HepG2 (cell line): Measurements from ENCODE around the gene SRCIN1. TPM values are rescaled to one million over a fixed set of nuclear protein-coding genes. Genes with fewer than 3 reads are reported as not detected.
A peak's percentile ranks its signal among the peaks of the same experiment; 100 is the strongest.

ENCODE experiments used
- ELK4 ChIP-seq: sonication (generic); formaldehyde crosslinking; IDR thresholded peaks from 2 replicates; pipeline ENCODE4 v1.9.0; 2021; ENCODE audit warnings: missing genetic modification reagents, borderline replicate concordance
- GABPA ChIP-seq, 2 experiments: IDR thresholded peaks; 2 replicates each; pipeline ENCODE4 v1.6.1; 2011 to 2016; ENCODE audit warnings: low read depth in 2 of 2, low read length in 1 of 2, missing biosample characterization in 1 of 2, missing genetic modification characterization in 1 of 2
- GRHL1 ChIP-seq: sonication (generic); formaldehyde crosslinking; conservative IDR thresholded peaks from 2 replicates; pipeline ENCODE4 v1.8.0; 2022; ENCODE audit warnings: missing genetic modification reagents
- KAT2B ChIP-seq: fragments of 150-350 bp; IDR thresholded peaks from 2 replicates; pipeline ENCODE4 v1.6.1; 2014; ENCODE audit warnings: low read depth, low read length, borderline replicate concordance
- MAZ ChIP-seq, 2 experiments: sonication (generic) in 1 of 2; formaldehyde crosslinking in 1 of 2; IDR thresholded peaks; 2 replicates each; pipeline versions ENCODE4 v1.5.0 to v1.6.1; 2012 to 2020; ENCODE audit warnings: low read depth in 2 of 2, mild to moderate bottlenecking in 2 of 2, borderline replicate concordance in 1 of 2, improper control_type of control experiment in 1 of 2, low read length in 1 of 2, missing genetic modification reagents in 1 of 2, moderate library complexity in 1 of 2
- MTA3 ChIP-seq: sonication (generic); formaldehyde crosslinking; IDR thresholded peaks from 2 replicates; pipeline ENCODE4 v1.4.0; 2020; ENCODE audit warnings: missing genetic modification reagents
- MXD1 ChIP-seq: sonication (generic); formaldehyde crosslinking; IDR thresholded peaks from 2 replicates; pipeline ENCODE4 v1.4.0; 2020; ENCODE audit warnings: mild to moderate bottlenecking, missing genetic modification reagents
- NFIB ChIP-seq: sonication (generic); formaldehyde crosslinking; IDR thresholded peaks from 2 replicates; pipeline ENCODE4 v1.9.0; 2021; ENCODE audit warnings: missing genetic modification reagents, mild to moderate bottlenecking, borderline replicate concordance
- NFKB2 ChIP-seq: sonication (generic); formaldehyde crosslinking; IDR thresholded peaks from 2 replicates; pipeline ENCODE4 v1.4.0; 2020; ENCODE audit warnings: missing genetic modification reagents, borderline replicate concordance
- NONO ChIP-seq, 2 experiments: fragments of 450-650 bp in 1 of 2; sonication (generic) in 1 of 2; formaldehyde crosslinking in 1 of 2; IDR thresholded peaks in 1 of 2; conservative IDR thresholded peaks in 1 of 2; 2 replicates each; pipeline versions ENCODE4 v1.6.1 to v1.8.0; 2017 to 2022; ENCODE audit warnings: mild to moderate bottlenecking in 1 of 2, missing genetic modification reagents in 1 of 2, moderate library complexity in 1 of 2
- RFX5 ChIP-seq: IDR thresholded peaks from 2 replicates; pipeline ENCODE4 v1.6.1; 2011; ENCODE audit warnings: low read depth, low read length, improper control_type of control experiment
- RXRB ChIP-seq: IDR thresholded peaks from 2 replicates; pipeline ENCODE4 v1.6.1; 2016; ENCODE audit warnings: borderline replicate concordance, missing genetic modification reagents, missing compliant biosample characterization
- SALL2 ChIP-seq: sonication (generic); formaldehyde crosslinking; IDR thresholded peaks from 2 replicates; pipeline ENCODE4 v1.8.1; 2023; ENCODE audit warnings: mild to moderate bottlenecking, missing genetic modification reagents, inconsistent platforms
- ZBTB42 ChIP-seq: sonication (generic); formaldehyde crosslinking; IDR thresholded peaks from 2 replicates; pipeline ENCODE4 v1.5.0; 2020; ENCODE audit warnings: mild to moderate bottlenecking, missing genetic modification reagents
- ZBTB7B ChIP-seq: sonication (generic); formaldehyde crosslinking; IDR thresholded peaks from 2 replicates; pipeline ENCODE4 v1.4.0; 2020; ENCODE audit warnings: missing genetic modification reagents
- ZNF224 ChIP-seq: sonication (generic); formaldehyde crosslinking; IDR thresholded peaks from 2 replicates; pipeline ENCODE4 v1.5.0; 2020; ENCODE audit warnings: mild to moderate bottlenecking, missing genetic modification reagents
- ZNF432 ChIP-seq: sonication (generic); formaldehyde crosslinking; IDR thresholded peaks from 2 replicates; pipeline ENCODE4 v1.5.0; 2020; ENCODE audit warnings: missing genetic modification reagents, mild to moderate bottlenecking, borderline replicate concordance
- ZNF562 ChIP-seq: sonication (generic); formaldehyde crosslinking; IDR thresholded peaks from 2 replicates; pipeline ENCODE4 v1.8.0; 2022; ENCODE audit warnings: missing genetic modification reagents, borderline replicate concordance
- ZNF746 ChIP-seq: sonication (generic); formaldehyde crosslinking; IDR thresholded peaks from 2 replicates; pipeline ENCODE4 v1.8.0; 2022; ENCODE audit warnings: mild to moderate bottlenecking, missing genetic modification reagents
- ZNF788 ChIP-seq: sonication (generic); formaldehyde crosslinking; IDR thresholded peaks from 2 replicates; pipeline ENCODE4 v1.5.0; 2020; ENCODE audit warnings: mild to moderate bottlenecking, missing genetic modification reagents, borderline replicate concordance
- polyA plus RNA-seq, 8 experiments: library from polyadenylated mRNA; depleted of rRNA in 3 of 8; stranded (reverse) in 7 of 8; unstranded in 1 of 8; fragments of >200 nt; fragmentation: Illumina TruSeq in 4 of 8; extraction: Trizol in 4 of 8; gene quantifications; 2 replicates each; pipeline versions ENCODE4 v1.2.1 to v1.2.3, GENCODE V29; 2011 to 2016; ENCODE audit warnings: low read depth in 4 of 8, missing spikeins in 1 of 8, mixed read lengths in 1 of 8; ENCODE audit not compliant: insufficient read depth in 1 of 8
- total RNA-seq, 5 experiments: library from RNA; depleted of rRNA; stranded (reverse); fragments of >200 nt; fragmentation: Illumina TruSeq; extraction: Trizol; gene quantifications; 2 replicates each; pipeline ENCODE4 v1.2.3, GENCODE V29; 2016; ENCODE audit warnings: low read depth in 1 of 5
- TF ChIP-seq, protein P1 (sequence below): sonication (generic); formaldehyde crosslinking; IDR thresholded peaks from 2 replicates; pipeline ENCODE4 v1.5.0; 2020; ENCODE audit warnings: mild to moderate bottlenecking, missing genetic modification reagents

Gene SRCIN1
- total and polyA plus RNA-seq, 2 of the 13 experiments (the other 11 are each of a cell fraction or from before 2014, with no cell fraction given) = 1.2 to 9.6 TPM

- no peak for TF ChIP-seq ZNF432 (CRISPR knock-in tag)
- TF ChIP-seq ELK4 (CRISPR knock-in tag) = no peak
- TF ChIP-seq NFKB2 (CRISPR knock-in tag) = no peak; the same call in 1 of the 2 replicates
- peak; percentile 40; the same call in 1 of the 2 replicates for TF ChIP-seq ZNF224 (CRISPR knock-in tag)
- no peak for TF ChIP-seq ZBTB42 (CRISPR knock-in tag)
- no peak for TF ChIP-seq KAT2B
- peak; percentile 89; the same call in 1 of the 2 replicates for TF ChIP-seq ZBTB7B
- no peak; the same call in 1 of the 2 replicates for TF ChIP-seq SALL2 (CRISPR knock-in tag)
- TF ChIP-seq MXD1 (CRISPR knock-in tag) = 0 out of 2 replicates have a peak, but pooled peaks have one; percentile 31
- TF ChIP-seq MTA3 (CRISPR knock-in tag) = no peak
- no peak for TF ChIP-seq ZNF562
- no peak for TF ChIP-seq GRHL1 (CRISPR knock-in tag)
- TF ChIP-seq, protein P1, sequence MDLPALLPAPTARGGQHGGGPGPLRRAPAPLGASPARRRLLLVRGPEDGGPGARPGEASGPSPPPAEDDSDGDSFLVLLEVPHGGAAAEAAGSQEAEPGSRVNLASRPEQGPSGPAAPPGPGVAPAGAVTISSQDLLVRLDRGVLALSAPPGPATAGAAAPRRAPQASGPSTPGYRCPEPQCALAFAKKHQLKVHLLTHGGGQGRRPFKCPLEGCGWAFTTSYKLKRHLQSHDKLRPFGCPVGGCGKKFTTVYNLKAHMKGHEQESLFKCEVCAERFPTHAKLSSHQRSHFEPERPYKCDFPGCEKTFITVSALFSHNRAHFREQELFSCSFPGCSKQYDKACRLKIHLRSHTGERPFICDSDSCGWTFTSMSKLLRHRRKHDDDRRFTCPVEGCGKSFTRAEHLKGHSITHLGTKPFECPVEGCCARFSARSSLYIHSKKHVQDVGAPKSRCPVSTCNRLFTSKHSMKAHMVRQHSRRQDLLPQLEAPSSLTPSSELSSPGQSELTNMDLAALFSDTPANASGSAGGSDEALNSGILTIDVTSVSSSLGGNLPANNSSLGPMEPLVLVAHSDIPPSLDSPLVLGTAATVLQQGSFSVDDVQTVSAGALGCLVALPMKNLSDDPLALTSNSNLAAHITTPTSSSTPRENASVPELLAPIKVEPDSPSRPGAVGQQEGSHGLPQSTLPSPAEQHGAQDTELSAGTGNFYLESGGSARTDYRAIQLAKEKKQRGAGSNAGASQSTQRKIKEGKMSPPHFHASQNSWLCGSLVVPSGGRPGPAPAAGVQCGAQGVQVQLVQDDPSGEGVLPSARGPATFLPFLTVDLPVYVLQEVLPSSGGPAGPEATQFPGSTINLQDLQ (CRISPR knock-in tag) = no peak
- no peak for TF ChIP-seq GABPA (IDR thresholded peaks at IDR 0.05; ENCODE audit: low read depth, low read length)
- 0 out of 2 replicates have a peak, but pooled peaks have one; percentile 23 for TF ChIP-seq GABPA (CRISPR knock-in tag; IDR thresholded peaks at IDR 0.05; ENCODE audit: low read depth)
- no peak for TF ChIP-seq NONO (IDR thresholded peaks at IDR 0.05)
- TF ChIP-seq NONO (CRISPR knock-in tag; conservative IDR thresholded peaks at IDR 0.05) = peak; percentile 79; the same call in 1 of the 2 replicates
- no peak; the same call in none of the 2 replicates for TF ChIP-seq ZNF746 (CRISPR knock-in tag)
- no peak for TF ChIP-seq MAZ (IDR thresholded peaks at IDR 0.05; ENCODE audit: borderline replicate concordance, low read depth, low read length)
- 0 out of 2 replicates have a peak, but pooled peaks have one; percentile 59 for TF ChIP-seq MAZ (CRISPR knock-in tag; IDR thresholded peaks at IDR 0.05; ENCODE audit: low read depth)
- TF ChIP-seq RFX5 = peak; percentile 16; the same call in 1 of the 2 replicates
- peak; percentile 93; the same call in 1 of the 2 replicates for TF ChIP-seq ZNF788 (CRISPR knock-in tag)
- peak; percentile 98 for TF ChIP-seq RXRB
- no peak for TF ChIP-seq NFIB (CRISPR knock-in tag)
Observed at GRCh38 chr17:38620551-38621277, 15.0 kb upstream of the SRCIN1 start (continued).
